SJSA1 (cell line): Measurements from ENCODE around the gene TCP11L1. TPM values are rescaled to one million over a fixed set of nuclear protein-coding genes. Genes with fewer than 3 reads are reported as not detected.

Source experiments
- DNase-seq, 2 experiments: peaks; one replicate each; pipeline ENCODE4 v3.0.0-alpha.2; 2015 to 2020; ENCODE audit warnings: low spot score in 2 of 2, low read depth in 1 of 2
- H3K27ac ChIP-seq: fragments of 250-450 bp; sonication (Bioruptor Pico); 2 replicates; pipeline ENCODE4 v1.5.1; 2020; ENCODE audit warnings: mild to moderate bottlenecking, moderate library complexity
- H3K27me3 ChIP-seq: fragments of 250-450 bp; sonication (Bioruptor Pico); replicated peaks from 2 replicates; pipeline ENCODE4 v1.5.1; 2020; ENCODE audit warnings: mild to moderate bottlenecking, moderate library complexity
- H3K36me3 ChIP-seq: fragments of 250-450 bp; sonication (Bioruptor Pico); 2 replicates; pipeline ENCODE4 v1.5.1; 2020; ENCODE audit warnings: mild to moderate bottlenecking
- H3K4me1 ChIP-seq: fragments of 250-450 bp; sonication (Bioruptor Pico); replicated peaks from 2 replicates; pipeline ENCODE4 v1.6.1; 2021; ENCODE audit warnings: mild to moderate bottlenecking
- H3K4me3 ChIP-seq: fragments of 250-450 bp; sonication (Bioruptor Pico); 2 replicates; pipeline ENCODE4 v1.5.1; 2020; ENCODE audit warnings: mild to moderate bottlenecking
- H3K9me3 ChIP-seq: fragments of 250-450 bp; sonication (Bioruptor Pico); replicated peaks from 2 replicates; pipeline ENCODE4 v1.5.1; 2020; ENCODE audit warnings: mild to moderate bottlenecking
- total RNA-seq: library from RNA; depleted of rRNA; stranded (reverse); fragments of >200 nt; shearing (Covaris generic); gene quantifications from 2 replicates; pipeline ENCODE4 v1.2.3, GENCODE V29; 2014

Gene TCP11L1
- total RNA-seq, 1 experiment from 2014 or later: 26.4 TPM

GRCh38 chr11:33064033-33064825 lies 24.9 kb downstream of the TCP11L1 start:
- peaks cover 69% of the 10 kb centered on the region for H3K36me3 ChIP-seq
- H3K4me1 ChIP-seq: peaks cover 9% of the 10 kb centered on the region
- H3K27me3 ChIP-seq: no peaks in the 10 kb centered on the region
- DNase-seq: no peak
- no peak overlapping the region for H3K4me3 ChIP-seq
- H3K27ac ChIP-seq: no peak overlapping the region
- H3K9me3 ChIP-seq: no peaks in the 10 kb centered on the region

- Histone ChIP-seq H3K4me1 (peaks cover 9% of the 10 kb centered on the region), H3K4me3 (no peak overlapping the region), H3K36me3 (peaks cover 68% of the 10 kb centered on the region), H3K9me3 (no peaks in the 10 kb centered on the region), H3K27me3 (no peaks in the 10 kb centered on the region), H3K27ac (no peak overlapping the region)
- DNase-seq: no peak
These were observed 25.5 kb downstream of the TCP11L1 start for GRCh38 chr11:33064866-33065265.

GRCh38 chr11:33065445-33066178 lies 26.2 kb downstream of the TCP11L1 start:
- DNase-seq: peak; percentile 42 to 70
- Histone ChIP-seq H3K9me3 (no peaks in the 10 kb centered on the region), H3K27ac (no peak overlapping the region), H3K36me3 (peaks cover 68% of the 10 kb centered on the region), H3K27me3 (no peaks in the 10 kb centered on the region), H3K4me1 (peaks cover 9% of the 10 kb centered on the region), H3K4me3 (no peak overlapping the region)

GRCh38 chr11:33067294-33067693 lies 27.9 kb downstream of the TCP11L1 start:
- Histone ChIP-seq H3K4me1 (no peaks in the 10 kb centered on the region), H3K9me3 (no peaks in the 10 kb centered on the region), H3K36me3 (peaks cover 67% of the 10 kb centered on the region), H3K4me3 (no peak overlapping the region), H3K27me3 (no peaks in the 10 kb centered on the region), H3K27ac (no peak overlapping the region)
- DNase-seq: no peak

GRCh38 chr11:33068611-33069340 lies 29.4 kb downstream of the TCP11L1 start:
- H3K27me3 ChIP-seq: no peaks in the 10 kb centered on the region
- no peak overlapping the region for H3K27ac ChIP-seq
- peaks cover 69% of the 10 kb centered on the region for H3K36me3 ChIP-seq
- no peaks in the 10 kb centered on the region for H3K9me3 ChIP-seq
- no peak overlapping the region for H3K4me3 ChIP-seq
- no peak for DNase-seq
- H3K4me1 ChIP-seq: no peaks in the 10 kb centered on the region

- peaks cover 75% of the 10 kb centered on the region for H3K36me3 ChIP-seq
- H3K27ac ChIP-seq: no peak overlapping the region
- H3K27me3 ChIP-seq: no peaks in the 10 kb centered on the region
- no peaks in the 10 kb centered on the region for H3K4me1 ChIP-seq
- H3K9me3 ChIP-seq: no peaks in the 10 kb centered on the region
- H3K4me3 ChIP-seq: no peak overlapping the region
- DNase-seq: no peak
These were observed 33.1 kb downstream of the TCP11L1 start for GRCh38 chr11:33072465-33072864.

- no peak overlapping the region for H3K27ac ChIP-seq
- peaks cover 69% of the 10 kb centered on the region for H3K36me3 ChIP-seq
- no peak overlapping the region for H3K4me3 ChIP-seq
- H3K27me3 ChIP-seq: no peaks in the 10 kb centered on the region
- H3K4me1 ChIP-seq: no peaks in the 10 kb centered on the region
- no peaks in the 10 kb centered on the region; the same call in 1 of the 2 replicates for H3K9me3 ChIP-seq
- no peak for DNase-seq
These were observed 44.5 kb downstream of the TCP11L1 start for GRCh38 chr11:33083918-33084317.

GRCh38 chr11:33086017-33086416 lies 46.6 kb downstream of the TCP11L1 start:
- Histone ChIP-seq H3K9me3 (no peaks in the 10 kb centered on the region; the same call in 1 of the 2 replicates), H3K4me3 (no peak overlapping the region), H3K4me1 (no peaks in the 10 kb centered on the region), H3K36me3 (peaks cover 61% of the 10 kb centered on the region), H3K27me3 (no peaks in the 10 kb centered on the region), H3K27ac (no peak overlapping the region)
- DNase-seq: no peak

GRCh38 chr11:33089776-33090175 lies 50.4 kb downstream of the TCP11L1 start:
- no peak for DNase-seq
- Histone ChIP-seq H3K27me3 (no peaks in the 10 kb centered on the region), H3K4me1 (no peaks in the 10 kb centered on the region), H3K9me3 (no peaks in the 10 kb centered on the region; the same call in 1 of the 2 replicates), H3K27ac (no peak overlapping the region), H3K4me3 (no peak overlapping the region), H3K36me3 (peaks cover 34% of the 10 kb centered on the region)

- Histone ChIP-seq H3K27ac (no peak overlapping the region), H3K27me3 (no peaks in the 10 kb centered on the region), H3K36me3 (peaks cover 41% of the 10 kb centered on the region), H3K4me1 (no peaks in the 10 kb centered on the region), H3K9me3 (no peaks in the 10 kb centered on the region), H3K4me3 (no peak overlapping the region)
- DNase-seq: no peak
These were observed 54.8 kb downstream of the TCP11L1 start for GRCh38 chr11:33094157-33094556.

GRCh38 chr11:33103836-33104235 lies 64.5 kb downstream of the TCP11L1 start:
- peaks cover 10% of the 10 kb centered on the region for H3K4me1 ChIP-seq
- H3K36me3 ChIP-seq: peaks cover 43% of the 10 kb centered on the region
- H3K27ac ChIP-seq: no peak overlapping the region
- no peak for DNase-seq
- no peak overlapping the region for H3K4me3 ChIP-seq
- H3K27me3 ChIP-seq: no peaks in the 10 kb centered on the region
- no peaks in the 10 kb centered on the region for H3K9me3 ChIP-seq

GRCh38 chr11:33109294-33109895 lies 70.0 kb downstream of the TCP11L1 start:
- no peaks in the 10 kb centered on the region for H3K9me3 ChIP-seq
- H3K4me1 ChIP-seq: no peaks in the 10 kb centered on the region
- no peak overlapping the region for H3K27ac ChIP-seq
- H3K4me3 ChIP-seq: no peak overlapping the region
- H3K36me3 ChIP-seq: peaks cover 5% of the 10 kb centered on the region; the same call in 1 of the 2 replicates
- DNase-seq: no peak
- H3K27me3 ChIP-seq: no peaks in the 10 kb centered on the region

- DNase-seq: no peak
- Histone ChIP-seq H3K9me3 (no peaks in the 10 kb centered on the region), H3K27me3 (no peaks in the 10 kb centered on the region), H3K27ac (no peak overlapping the region), H3K4me1 (no peaks in the 10 kb centered on the region), H3K36me3 (peaks cover 5% of the 10 kb centered on the region; the same call in 1 of the 2 replicates), H3K4me3 (no peak overlapping the region)
These were observed 70.7 kb downstream of the TCP11L1 start for GRCh38 chr11:33110083-33110482.
